NT2/D1 (cell line): ENCODE measurements around the gene TMEM132D.

Source experiments
- DNase-seq: peaks from one replicate; pipeline ENCODE4 v3.0.0-alpha.2; 2011; ENCODE audit warnings: low read depth, low spot score
- H3K27me3 ChIP-seq: 2 replicates; pipeline ENCODE4 v1.6.0; 2011; ENCODE audit warnings: mild to moderate bottlenecking; ENCODE audit not compliant: insufficient read length, insufficient read depth
- H3K36me3 ChIP-seq: 2 replicates; pipeline ENCODE4 v1.6.1; 2011; ENCODE audit warnings: mild to moderate bottlenecking, low read length, mixed read lengths; ENCODE audit not compliant: insufficient read depth, insufficient read length
- H3K4me1 ChIP-seq: 2 replicates; pipeline ENCODE4 v1.5.1; 2011; ENCODE audit not compliant: insufficient read depth, insufficient read length
- H3K4me3 ChIP-seq: 2 replicates; pipeline ENCODE4 v1.5.1; 2011; ENCODE audit warnings: low read depth; ENCODE audit not compliant: insufficient read length
- H3K9ac ChIP-seq: 2 replicates; pipeline ENCODE4 v1.6.0; 2011; ENCODE audit warnings: low read depth; ENCODE audit not compliant: insufficient read length
- H3K9me3 ChIP-seq: 2 replicates; pipeline ENCODE4 v1.5.1; 2011; ENCODE audit warnings: mild to moderate bottlenecking, low read length; ENCODE audit not compliant: insufficient read depth
- SUZ12 ChIP-seq: IDR thresholded peaks from 2 replicates; pipeline ENCODE4 v1.6.1; 2011; ENCODE audit not compliant: insufficient read length, insufficient read depth; ENCODE audit errors: extremely low read depth
- YY1 ChIP-seq: IDR thresholded peaks from 2 replicates; pipeline ENCODE4 v1.6.1; 2011; ENCODE audit not compliant: insufficient read length, insufficient read depth
- ZNF274 ChIP-seq: IDR thresholded peaks from 2 replicates; pipeline ENCODE4 v1.6.1; 2011; ENCODE audit warnings: mild to moderate bottlenecking, low read depth, low read length

The TMEM132D gene

DNA sequence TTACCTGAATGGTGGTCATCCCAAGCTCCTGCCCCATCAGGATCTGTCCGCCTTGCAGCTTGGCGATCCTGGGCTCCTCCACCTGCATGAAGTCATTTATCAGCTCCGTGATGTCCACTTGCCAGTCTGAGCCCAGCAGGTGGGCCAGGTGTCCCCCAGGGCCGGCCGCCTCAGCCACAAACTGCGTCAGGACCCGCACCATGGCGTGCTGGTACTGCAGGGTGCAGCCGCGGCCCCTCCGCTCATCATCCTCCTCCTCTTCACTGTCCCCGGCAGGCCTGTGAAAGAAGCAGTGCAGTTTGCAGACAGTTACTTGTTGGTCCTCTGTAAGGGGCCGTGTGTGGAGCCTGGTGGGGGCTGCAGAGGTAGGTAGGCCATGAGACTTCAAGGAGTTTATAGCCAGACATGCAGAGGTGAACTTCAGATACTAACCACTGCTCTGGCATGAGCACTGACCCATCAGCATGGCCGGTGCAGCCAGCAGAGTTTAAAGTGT, 822.0 kb downstream of the TMEM132D start:
- H3K27me3 ChIP-seq: peaks cover 9% of the 10 kb centered on the region
- no peaks in the 10 kb centered on the region for H3K4me1 ChIP-seq
- TF ChIP-seq YY1 (no peak), ZNF274 (no peak), SUZ12 (no peak)
- no peak for DNase-seq
- no peak overlapping the region for H3K4me3 ChIP-seq
- H3K9me3 ChIP-seq: no peaks in the 10 kb centered on the region
- H3K9ac ChIP-seq: no peak overlapping the region
- no peaks in the 10 kb centered on the region for H3K36me3 ChIP-seq

DNA sequence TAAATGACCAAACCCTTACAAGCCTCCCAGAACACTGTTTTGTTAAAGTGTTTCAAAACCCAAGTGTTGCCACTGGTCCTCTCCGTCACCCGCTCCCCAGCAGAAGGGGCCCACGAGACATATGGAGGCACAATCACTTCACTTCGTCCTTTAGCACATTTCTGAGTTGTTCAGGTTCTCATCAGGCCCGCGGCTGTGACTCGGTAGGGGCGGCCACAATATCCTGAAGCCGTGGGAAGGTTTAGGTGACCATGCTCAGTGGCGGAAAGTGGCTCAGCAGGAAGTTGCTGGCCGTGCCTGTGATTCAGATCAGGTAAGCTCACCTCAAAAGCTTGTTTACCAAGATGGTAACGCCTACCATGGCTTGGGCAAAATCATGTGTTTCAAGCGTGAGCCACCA, 823.0 kb downstream of the TMEM132D start:
- Histone ChIP-seq H3K9me3 (no peaks in the 10 kb centered on the region), H3K4me1 (no peaks in the 10 kb centered on the region)
- no peak for DNase-seq

DNA sequence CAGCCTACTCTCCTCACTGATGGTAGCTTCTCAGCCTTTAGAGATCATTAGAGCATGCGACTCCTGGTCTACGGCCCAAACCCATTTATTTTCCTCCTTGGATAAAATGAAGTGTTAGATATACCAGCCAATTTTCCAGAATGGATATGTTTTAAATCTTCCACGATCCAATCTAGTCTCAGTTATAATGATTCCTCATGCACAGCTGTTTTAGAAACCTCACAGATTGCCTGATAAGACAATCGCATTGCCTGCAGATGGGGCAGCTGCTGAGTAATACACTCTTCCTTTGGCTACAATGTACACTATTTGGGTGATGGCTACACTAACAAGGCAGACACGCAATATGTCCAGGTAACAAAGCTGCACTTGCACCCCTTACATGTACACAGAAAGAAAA, 823.4 kb downstream of the TMEM132D start:
- no peak overlapping the region for H3K4me3 ChIP-seq
- no peak for DNase-seq
- H3K9ac ChIP-seq: no peak overlapping the region
- TF ChIP-seq SUZ12 (no peak), YY1 (no peak), ZNF274 (no peak)
- H3K4me1 ChIP-seq: no peaks in the 10 kb centered on the region
- H3K36me3 ChIP-seq: no peaks in the 10 kb centered on the region
- no peaks in the 10 kb centered on the region for H3K9me3 ChIP-seq
- H3K27me3 ChIP-seq: peaks cover 9% of the 10 kb centered on the region

More for the DNA sequence above, 823.0 kb downstream of the TMEM132D start:
- H3K27me3 ChIP-seq: peaks cover 9% of the 10 kb centered on the region
- H3K9ac ChIP-seq: no peak overlapping the region
- no peak for TF ChIP-seq ZNF274
- TF ChIP-seq SUZ12: no peak
- no peak for TF ChIP-seq YY1
- no peaks in the 10 kb centered on the region for H3K36me3 ChIP-seq
- no peak overlapping the region for H3K4me3 ChIP-seq

DNA sequence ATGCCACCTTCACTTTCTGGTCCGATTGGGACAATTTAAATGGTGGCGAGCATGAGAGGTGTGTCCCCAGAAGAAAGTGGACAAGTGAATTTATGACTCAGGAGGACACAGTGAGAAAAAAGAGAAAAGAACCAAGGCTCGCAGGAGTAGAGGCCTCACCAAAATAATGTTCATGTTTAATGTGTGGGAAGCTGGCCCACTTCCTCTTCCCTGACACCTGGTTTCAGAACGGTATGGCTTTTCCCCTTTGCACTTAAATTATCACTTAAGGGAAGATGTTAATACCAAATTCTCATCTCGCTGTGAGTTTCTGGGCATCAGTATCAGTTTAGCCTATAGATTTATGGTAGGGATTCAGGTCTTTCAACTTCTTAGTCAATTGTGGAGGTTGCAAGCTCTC, 824.1 kb downstream of the TMEM132D start:
- H3K9ac ChIP-seq: no peak overlapping the region
- DNase-seq: no peak
- H3K4me3 ChIP-seq: no peak overlapping the region
- H3K27me3 ChIP-seq: peaks cover 7% of the 10 kb centered on the region
- H3K9me3 ChIP-seq: no peaks in the 10 kb centered on the region
- H3K36me3 ChIP-seq: no peaks in the 10 kb centered on the region
- TF ChIP-seq ZNF274: no peak
- no peak for TF ChIP-seq YY1
- no peak for TF ChIP-seq SUZ12
- no peaks in the 10 kb centered on the region for H3K4me1 ChIP-seq

DNA sequence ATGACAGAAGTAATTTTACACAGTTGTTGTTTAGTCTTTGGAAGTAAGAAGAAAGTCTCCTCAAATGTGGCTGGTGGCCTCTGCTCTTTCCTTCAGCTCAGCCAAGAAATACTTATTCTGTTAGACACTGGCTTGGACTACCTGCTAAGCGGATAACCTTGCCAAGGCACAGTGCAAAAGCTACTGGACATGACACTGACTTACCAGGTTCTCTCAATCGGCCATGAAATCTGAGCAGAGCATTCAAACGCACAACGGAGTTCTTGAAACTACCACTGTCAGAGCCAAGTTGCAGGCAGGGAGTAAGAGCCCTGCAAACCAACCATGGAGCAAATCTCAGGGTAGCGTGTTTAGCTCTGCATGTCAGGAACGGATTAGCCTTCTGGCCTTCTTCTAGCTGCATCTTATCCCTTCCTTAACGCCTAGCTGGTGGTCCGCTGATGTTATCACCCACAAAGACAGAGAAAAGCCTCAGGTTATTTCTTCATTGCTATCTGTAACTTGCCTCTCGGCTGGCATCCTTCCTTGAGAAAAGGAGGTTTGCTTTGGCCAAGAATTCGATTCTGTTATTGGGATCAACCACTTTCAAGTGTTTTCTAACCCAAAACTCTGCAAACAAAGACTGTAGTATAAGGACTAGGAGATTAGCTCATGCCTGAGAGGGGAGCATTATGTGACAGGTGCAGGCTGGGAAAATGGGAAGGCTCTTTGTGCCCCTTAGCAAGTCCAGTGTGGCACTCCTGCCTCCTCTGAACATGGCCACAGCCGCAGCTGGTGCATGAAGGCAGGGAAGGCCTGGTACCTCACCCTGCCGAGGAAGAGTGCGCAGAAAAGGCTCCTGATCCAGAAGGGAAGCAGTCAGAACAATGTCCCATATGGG, 827.1 kb downstream of the TMEM132D start:
- no peak for TF ChIP-seq SUZ12
- TF ChIP-seq YY1: no peak
- no peak for TF ChIP-seq ZNF274
- DNase-seq: no peak
- H3K4me3 ChIP-seq: no peak overlapping the region
- H3K27me3 ChIP-seq: no peaks in the 10 kb centered on the region
- H3K4me1 ChIP-seq: no peaks in the 10 kb centered on the region
- H3K9me3 ChIP-seq: no peaks in the 10 kb centered on the region
- H3K9ac ChIP-seq: no peak overlapping the region
- no peaks in the 10 kb centered on the region for H3K36me3 ChIP-seq

DNA sequence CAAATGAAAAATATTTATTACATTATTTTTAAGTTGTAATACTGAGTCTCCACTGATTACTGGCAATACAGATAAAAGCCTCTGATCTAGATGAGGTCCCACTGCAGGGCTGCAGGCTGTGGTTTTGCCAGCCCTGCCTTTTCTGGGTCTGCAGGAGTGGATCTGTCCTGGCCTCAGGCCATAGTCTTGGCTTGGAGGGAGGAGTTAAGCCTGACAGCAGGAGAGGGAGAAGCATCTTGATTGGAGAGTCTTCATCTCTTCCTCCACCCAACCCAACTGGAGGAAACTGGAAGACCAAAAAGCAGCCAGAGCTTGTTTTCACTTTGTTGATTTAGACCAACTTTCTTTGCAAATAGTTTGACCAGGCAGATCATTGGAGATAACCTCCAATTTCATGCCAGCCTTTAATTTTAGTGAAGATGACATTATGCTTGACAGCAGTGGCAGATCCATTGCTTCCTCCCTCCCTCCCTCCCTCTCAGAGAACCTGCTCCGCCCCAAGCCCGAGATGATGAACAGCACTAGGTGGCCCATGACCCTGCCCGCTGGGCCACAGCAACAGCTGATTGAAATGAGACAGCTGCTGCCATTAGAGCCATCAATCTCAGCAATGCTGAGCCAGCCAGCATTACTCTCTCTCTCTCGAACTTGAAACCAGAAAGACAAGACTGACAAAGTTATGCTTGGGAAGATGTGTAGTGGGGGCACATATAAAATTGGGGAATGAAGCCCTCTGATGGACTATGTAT, 828.2 kb downstream of the TMEM132D start:
- TF ChIP-seq SUZ12: no peak
- no peak for TF ChIP-seq YY1
- TF ChIP-seq ZNF274: no peak
- H3K9ac ChIP-seq: no peak overlapping the region
- no peaks in the 10 kb centered on the region for H3K27me3 ChIP-seq
- no peaks in the 10 kb centered on the region for H3K9me3 ChIP-seq
- no peaks in the 10 kb centered on the region for H3K4me1 ChIP-seq
- DNase-seq: no peak
- H3K36me3 ChIP-seq: no peaks in the 10 kb centered on the region
- H3K4me3 ChIP-seq: no peak overlapping the region

DNA sequence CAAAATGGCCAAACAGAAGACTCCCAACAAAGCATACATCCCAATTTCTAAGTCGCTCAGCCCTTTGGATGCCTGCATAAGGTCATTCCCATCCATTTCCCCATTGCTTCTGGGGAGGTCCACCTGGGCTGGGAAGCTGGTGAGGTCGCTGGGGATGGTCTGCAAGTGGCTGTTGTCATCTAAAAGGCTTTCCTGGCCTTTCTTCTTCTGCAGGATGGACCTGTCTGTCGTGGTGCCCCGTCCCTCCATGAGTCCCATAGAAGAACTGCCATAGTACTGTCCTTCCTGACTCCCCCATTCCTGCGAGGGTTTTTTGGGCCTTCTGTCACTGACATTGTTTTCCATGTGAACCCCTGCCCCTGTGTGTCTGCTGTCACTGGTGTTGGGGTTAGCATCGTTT, 829.4 kb downstream of the TMEM132D start:
- TF ChIP-seq SUZ12 (no peak), ZNF274 (no peak), YY1 (no peak)
- Histone ChIP-seq H3K36me3 (no peaks in the 10 kb centered on the region), H3K4me3 (no peak overlapping the region)

More for the DNA sequence above, 829.4 kb downstream of the TMEM132D start:
- Histone ChIP-seq H3K4me1 (no peaks in the 10 kb centered on the region), H3K9me3 (no peaks in the 10 kb centered on the region), H3K9ac (no peak overlapping the region), H3K27me3 (no peaks in the 10 kb centered on the region)
- no peak for DNase-seq
